ENCODE results near the gene OR5K2. TPM values are rescaled to one million over a fixed set of nuclear protein-coding genes. Genes with fewer than 3 reads are reported as not detected.

Gene OR5K2
- total RNA-seq, 1 experiment from 2014 or later, result not detected

DNA sequence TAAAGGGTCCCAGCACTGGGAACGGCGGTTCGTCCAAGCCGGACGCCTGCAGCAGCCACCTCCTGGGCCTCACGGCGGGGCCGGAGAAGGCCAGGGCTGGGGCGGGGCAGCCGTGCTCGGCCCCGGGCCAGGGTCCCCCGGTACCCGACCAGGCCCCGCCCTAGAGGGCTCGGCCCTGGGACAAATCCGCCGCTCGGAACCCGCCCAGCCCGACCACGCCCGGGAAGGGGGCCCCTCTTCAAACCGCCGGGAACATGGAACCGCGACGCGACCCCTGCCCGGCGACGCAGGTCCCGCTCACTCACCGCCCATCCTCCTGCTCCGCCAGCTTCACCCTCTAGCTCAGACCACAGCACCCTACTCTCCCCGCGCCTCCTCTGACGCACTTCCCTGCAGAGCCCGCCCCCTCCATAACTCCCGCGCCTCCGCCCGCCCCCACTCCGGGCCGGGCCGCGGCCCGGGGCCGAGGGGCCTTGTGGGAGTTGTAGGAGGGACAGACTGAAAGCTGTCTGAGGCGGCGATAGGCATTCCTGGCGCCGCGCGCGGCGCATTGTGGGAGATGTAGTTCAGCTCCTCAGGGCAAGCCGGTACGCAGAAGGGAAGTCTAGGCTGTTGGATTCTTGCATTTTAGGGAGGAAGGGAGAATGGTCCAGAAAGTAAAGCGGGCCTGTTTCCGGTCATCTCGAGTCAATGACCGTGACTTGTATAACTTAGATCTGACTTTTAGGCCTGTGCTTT lies 25.2 kb downstream of the OR5K2 start, which contains the start of gene CLDND1:
CLDND1 (minus strand) TSS at position 359 of the 738 bp plus-strand sequence. CDS start 1,478 bp downstream, outside the sequence.
- in situ Hi-C loops (cut with HindIII; ENCODE audit: low pct_unique_long_range_greater_than_20kb, low sequenced_read_pairs) (no loop called here), intact Hi-C loops (cut with micrococcal nuclease; ENCODE audit: unreplicated experiment) (no loop called here)
- DNase-seq (ENCODE audit: low read depth, low spot score) (peak; percentile 92), ATAC-seq (peak; percentile 100)
- CTCF ChIA-PET, result no interaction called here
- no peaks in the 10 kb centered on the region for H3K27me3 ChIP-seq (ENCODE audit: control insufficient read depth, insufficient read depth, low read length)
- H3K9me3 ChIP-seq (ENCODE audit: control insufficient read depth, insufficient read depth, low read depth, low read length), result no peaks in the 10 kb centered on the region
- TF ChIP-seq POLR2AphosphoS5 (IDR thresholded peaks at IDR 0.05; ENCODE audit: low read depth, low read length) (peak; percentile 86), TCF7L2 (IDR thresholded peaks at IDR 0.05; ENCODE audit: low read depth, low read length) (no peak), SIN3A (IDR thresholded peaks at IDR 0.05; ENCODE audit: borderline replicate concordance, insufficient read depth, low read depth, low read length) (0 out of 2 replicates have a peak, but pooled peaks have one; percentile 49)
- TF ChIP-seq, protein P1, sequence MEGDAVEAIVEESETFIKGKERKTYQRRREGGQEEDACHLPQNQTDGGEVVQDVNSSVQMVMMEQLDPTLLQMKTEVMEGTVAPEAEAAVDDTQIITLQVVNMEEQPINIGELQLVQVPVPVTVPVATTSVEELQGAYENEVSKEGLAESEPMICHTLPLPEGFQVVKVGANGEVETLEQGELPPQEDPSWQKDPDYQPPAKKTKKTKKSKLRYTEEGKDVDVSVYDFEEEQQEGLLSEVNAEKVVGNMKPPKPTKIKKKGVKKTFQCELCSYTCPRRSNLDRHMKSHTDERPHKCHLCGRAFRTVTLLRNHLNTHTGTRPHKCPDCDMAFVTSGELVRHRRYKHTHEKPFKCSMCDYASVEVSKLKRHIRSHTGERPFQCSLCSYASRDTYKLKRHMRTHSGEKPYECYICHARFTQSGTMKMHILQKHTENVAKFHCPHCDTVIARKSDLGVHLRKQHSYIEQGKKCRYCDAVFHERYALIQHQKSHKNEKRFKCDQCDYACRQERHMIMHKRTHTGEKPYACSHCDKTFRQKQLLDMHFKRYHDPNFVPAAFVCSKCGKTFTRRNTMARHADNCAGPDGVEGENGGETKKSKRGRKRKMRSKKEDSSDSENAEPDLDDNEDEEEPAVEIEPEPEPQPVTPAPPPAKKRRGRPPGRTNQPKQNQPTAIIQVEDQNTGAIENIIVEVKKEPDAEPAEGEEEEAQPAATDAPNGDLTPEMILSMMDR (IDR thresholded peaks at IDR 0.05), result no peak
- TF ChIP-seq, protein P2, sequence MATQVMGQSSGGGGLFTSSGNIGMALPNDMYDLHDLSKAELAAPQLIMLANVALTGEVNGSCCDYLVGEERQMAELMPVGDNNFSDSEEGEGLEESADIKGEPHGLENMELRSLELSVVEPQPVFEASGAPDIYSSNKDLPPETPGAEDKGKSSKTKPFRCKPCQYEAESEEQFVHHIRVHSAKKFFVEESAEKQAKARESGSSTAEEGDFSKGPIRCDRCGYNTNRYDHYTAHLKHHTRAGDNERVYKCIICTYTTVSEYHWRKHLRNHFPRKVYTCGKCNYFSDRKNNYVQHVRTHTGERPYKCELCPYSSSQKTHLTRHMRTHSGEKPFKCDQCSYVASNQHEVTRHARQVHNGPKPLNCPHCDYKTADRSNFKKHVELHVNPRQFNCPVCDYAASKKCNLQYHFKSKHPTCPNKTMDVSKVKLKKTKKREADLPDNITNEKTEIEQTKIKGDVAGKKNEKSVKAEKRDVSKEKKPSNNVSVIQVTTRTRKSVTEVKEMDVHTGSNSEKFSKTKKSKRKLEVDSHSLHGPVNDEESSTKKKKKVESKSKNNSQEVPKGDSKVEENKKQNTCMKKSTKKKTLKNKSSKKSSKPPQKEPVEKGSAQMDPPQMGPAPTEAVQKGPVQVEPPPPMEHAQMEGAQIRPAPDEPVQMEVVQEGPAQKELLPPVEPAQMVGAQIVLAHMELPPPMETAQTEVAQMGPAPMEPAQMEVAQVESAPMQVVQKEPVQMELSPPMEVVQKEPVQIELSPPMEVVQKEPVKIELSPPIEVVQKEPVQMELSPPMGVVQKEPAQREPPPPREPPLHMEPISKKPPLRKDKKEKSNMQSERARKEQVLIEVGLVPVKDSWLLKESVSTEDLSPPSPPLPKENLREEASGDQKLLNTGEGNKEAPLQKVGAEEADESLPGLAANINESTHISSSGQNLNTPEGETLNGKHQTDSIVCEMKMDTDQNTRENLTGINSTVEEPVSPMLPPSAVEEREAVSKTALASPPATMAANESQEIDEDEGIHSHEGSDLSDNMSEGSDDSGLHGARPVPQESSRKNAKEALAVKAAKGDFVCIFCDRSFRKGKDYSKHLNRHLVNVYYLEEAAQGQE (IDR thresholded peaks at IDR 0.05; ENCODE audit: insufficient read depth in 1 of 2, low read depth in 2 of 2, low read length in 1 of 2), result no peak
- H3K27ac ChIP-seq (ENCODE audit: low read length), result peak within 1 kb of the TSS; percentile 92
- peaks cover 38% of the 10 kb centered on the region for H3K36me3 ChIP-seq (ENCODE audit: control insufficient read depth, insufficient read depth, low read length)
- peak within 1 kb of the TSS; percentile 77 to 98 for H3K4me3 ChIP-seq (ENCODE audit: low read depth in 2 of 2, low read length in 2 of 2)
- BruUV-seq (replicated peaks), result no TSS peak
- H3K4me1 ChIP-seq (ENCODE audit: control insufficient read depth, insufficient read depth, low read length), result peaks cover 13% of the 10 kb centered on the region
- POLR2A ChIA-PET, result no interaction called here

DNA sequence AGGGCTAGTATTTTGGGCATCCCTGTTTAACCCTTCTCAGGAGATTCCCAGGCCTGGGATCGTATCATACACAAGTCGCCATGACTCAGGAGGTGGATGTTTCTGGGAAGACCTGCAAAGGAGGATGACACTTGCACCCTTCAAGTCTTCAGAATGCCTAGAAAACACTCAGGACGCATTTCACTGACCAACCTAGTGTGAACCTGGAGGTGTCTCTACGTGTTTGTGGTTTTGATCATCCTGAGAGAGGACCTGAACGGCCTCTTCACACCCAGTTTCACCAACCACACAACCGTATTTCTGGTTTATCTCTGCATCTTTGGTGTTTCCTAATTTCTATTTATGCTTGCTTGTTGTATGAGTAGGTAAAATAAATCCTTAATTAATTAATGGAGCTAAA lies 28.0 kb downstream of the OR5K2 start:
- CTCF ChIA-PET, result no interaction called here
- in situ Hi-C loops (cut with HindIII; ENCODE audit: low pct_unique_long_range_greater_than_20kb, low sequenced_read_pairs), result no loop called here
- TF ChIP-seq SIN3A (IDR thresholded peaks at IDR 0.05; ENCODE audit: borderline replicate concordance, insufficient read depth, low read depth, low read length) (no peak), POLR2AphosphoS5 (IDR thresholded peaks at IDR 0.05; ENCODE audit: low read depth, low read length) (no peak), TCF7L2 (IDR thresholded peaks at IDR 0.05; ENCODE audit: low read depth, low read length) (no peak)
- TF ChIP-seq, protein P1 (IDR thresholded peaks at IDR 0.05), result no peak
- TF ChIP-seq, protein P2 (IDR thresholded peaks at IDR 0.05; ENCODE audit: insufficient read depth in 1 of 2, low read depth in 2 of 2, low read length in 1 of 2), result no peak

More for the DNA sequence above, 28.0 kb downstream of the OR5K2 start:
- Histone ChIP-seq H3K4me1 (ENCODE audit: control insufficient read depth, insufficient read depth, low read length) (peaks cover 13% of the 10 kb centered on the region), H3K27ac (ENCODE audit: low read length) (no peak overlapping the region), H3K36me3 (ENCODE audit: control insufficient read depth, insufficient read depth, low read length) (peaks cover 18% of the 10 kb centered on the region), H3K27me3 (ENCODE audit: control insufficient read depth, insufficient read depth, low read length) (peaks cover under 1% of the 10 kb centered on the region; the same call in 1 of the 2 replicates), H3K9me3 (ENCODE audit: control insufficient read depth, insufficient read depth, low read depth, low read length) (no peaks in the 10 kb centered on the region), H3K4me3 (ENCODE audit: low read depth in 2 of 2, low read length in 2 of 2) (no peak overlapping the region)
- intact Hi-C loops (cut with micrococcal nuclease; ENCODE audit: unreplicated experiment), result no loop called here
- POLR2A ChIA-PET, result interaction anchor here (0.6 kb wide), 1 partner anchor 376 kb away, joined by 4 read pairs; the partner anchor contains the start of gene DCBLD2
- ATAC-seq (no peak), DNase-seq (ENCODE audit: low read depth, low spot score) (no peak)
- no TSS peak for BruUV-seq (replicated peaks)
